GM21717 (cell line): ENCODE measurements around the gene LIAS.
"Not testable (repeated sequence)": the region's sequence is repeated elsewhere in the genome, so short reads cannot be mapped to it uniquely, and the experiment has no call there.

Experiments
- ATAC-seq: cut with Tn5 transposase; IDR thresholded peaks from one replicate; pipeline ENCODE4 v1.9.1; 2021; ENCODE audit warnings: mild to moderate bottlenecking, moderate library complexity; ENCODE audit not compliant: unreplicated experiment

Gene LIAS

DNA sequence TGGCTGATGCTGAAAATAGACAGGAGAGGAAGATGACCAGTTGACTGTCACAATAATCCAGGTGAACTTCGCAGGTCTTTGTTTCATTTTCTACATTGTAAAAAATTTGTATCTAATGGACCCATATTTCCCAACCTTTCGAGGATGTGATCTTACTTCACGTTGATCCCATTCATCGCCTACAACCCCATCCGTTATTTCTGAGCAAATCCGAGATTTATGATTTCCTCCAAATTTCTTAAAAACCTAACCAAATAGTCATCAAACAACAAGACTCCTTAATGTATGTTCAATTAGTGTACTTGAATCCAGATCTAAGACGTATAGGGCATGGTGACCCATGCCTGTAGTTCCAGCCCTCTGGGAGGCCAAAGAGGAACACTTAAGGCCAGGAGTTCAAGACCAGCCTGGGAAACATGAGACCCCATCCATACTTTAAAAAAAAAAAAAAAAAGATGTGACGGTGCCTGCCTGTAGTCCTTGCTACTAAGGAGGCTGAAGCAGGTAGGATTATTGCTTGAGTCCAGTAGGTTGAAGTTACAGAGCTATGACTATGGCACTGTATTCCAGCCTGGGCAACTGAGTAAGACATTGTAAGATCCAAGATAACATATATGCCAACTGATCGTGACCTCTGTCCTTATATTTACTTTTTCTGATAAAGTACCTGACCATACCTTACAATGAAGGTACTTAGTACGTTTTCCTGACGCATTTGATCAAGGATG is 5.8 kb upstream of the LIAS start:
- ATAC-seq: no peak

DNA sequence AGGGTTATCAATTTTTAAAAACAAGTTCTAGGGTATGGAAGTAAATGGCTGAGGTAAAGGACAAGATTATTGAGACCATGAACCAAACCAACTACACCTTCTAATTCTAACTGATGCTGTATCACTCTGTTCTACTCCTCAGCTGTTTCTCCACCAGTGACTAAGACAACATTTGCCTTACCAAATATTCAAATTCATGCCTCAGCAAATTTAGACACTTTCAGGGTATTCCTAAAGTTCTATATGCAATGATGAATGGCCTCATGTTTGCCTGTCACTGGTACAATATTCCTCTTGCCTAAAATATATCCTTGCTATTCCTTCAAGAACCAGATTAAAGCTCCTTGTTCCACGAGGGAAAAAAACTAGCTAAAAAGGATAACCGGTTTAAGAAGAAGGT is 5.1 kb upstream of the LIAS start:
- no peak for ATAC-seq

DNA sequence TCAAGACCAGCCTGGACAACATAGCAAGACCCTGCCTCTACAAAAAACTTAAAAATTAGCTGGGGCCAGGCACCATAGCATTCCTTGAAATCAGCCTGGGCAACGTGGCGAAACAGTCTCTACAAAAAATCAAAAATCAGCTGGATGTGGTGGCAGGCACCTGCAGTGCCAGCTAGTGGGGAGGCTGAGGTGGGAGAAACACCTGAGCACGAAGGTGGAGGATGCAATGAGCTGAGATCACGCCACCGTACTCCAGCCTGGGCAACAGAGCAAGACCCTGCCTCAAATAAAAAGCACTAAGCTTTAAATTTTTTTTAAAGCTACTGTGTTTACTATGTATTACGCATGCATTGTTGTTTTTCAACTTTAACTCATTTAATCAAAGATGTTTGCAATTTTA is 3.4 kb upstream of the LIAS start:
- no peak for ATAC-seq

DNA sequence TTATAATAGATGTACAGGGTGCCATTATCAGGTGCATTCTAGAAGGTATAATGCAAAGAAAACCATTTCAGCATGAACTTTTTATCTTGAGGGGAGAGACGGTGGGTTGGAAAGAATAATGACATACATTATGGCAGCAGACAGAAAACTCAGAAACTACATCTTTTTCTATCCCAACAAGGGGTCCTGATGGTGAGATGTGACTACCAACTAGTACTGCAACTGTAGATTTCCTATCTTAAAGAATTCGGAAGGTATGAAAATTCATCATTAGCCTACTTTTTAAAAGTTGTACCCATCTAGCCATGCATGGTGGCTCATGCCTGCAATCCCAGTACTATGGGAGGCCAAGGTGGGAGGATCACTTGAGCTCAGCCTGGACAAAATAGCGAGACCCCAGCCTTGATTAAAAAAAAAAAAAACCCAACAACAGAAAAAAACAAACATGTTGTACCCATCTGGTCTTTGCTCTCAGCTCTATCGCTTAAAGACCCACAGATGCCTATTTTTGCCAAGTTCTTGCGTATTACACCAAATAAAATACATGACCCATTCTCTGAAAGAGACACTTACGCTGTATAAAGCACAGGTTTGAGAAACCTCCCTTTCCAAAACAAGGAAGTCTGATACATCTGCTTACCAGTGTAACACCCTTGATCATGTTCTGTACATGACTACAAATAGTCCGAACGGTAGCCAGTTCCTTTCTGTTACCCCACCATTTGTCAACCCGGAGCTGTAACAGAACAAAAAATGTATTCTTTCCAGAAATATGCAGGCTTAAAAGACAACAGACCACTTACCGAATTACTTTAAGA is 1.7 kb upstream of the LIAS start:
- ATAC-seq: no peak

DNA sequence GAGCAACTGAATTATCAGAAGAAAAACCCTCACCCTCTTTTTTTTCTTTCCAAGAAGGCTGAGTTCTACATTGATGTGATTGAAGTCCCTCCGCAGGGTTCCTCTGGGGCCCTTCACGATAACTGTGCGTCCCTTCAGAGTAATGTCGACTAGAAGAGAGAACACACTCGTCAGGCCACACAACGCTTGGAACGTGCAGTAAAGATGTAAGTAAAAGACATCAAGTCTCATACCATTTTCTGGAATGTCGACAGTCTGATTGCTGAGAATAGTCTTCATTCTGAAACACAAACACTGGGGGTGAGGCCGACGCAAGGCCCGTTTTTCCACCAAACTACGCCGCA is 723 bp upstream of the LIAS start:
- not testable (repeated sequence) for ATAC-seq

DNA sequence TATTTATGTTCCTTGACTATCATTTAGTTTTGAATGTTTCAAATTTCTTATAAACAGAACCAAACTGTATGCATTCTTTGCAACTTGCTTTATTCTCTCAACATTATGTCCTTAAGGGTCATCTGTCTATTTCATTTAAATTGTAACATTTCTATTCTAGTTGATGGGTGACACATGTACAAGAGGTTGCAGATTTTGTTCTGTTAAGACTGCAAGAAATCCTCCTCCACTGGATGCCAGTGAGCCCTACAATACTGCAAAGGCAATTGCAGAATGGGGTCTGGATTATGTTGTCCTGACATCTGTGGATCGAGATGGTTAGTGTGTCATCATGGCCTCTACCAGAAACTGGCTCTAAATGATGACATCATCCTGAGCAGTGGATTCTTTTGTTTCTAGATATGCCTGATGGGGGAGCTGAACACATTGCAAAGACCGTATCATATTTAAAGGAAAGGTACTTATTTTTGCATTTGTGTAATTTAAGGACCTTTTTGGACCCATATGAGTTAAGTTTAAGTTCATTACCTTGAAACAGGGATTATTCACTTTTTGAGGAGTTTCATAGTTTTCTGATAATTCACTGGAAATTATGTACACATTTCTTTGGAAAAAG is 6.1 kb downstream of the LIAS start:
- no peak for ATAC-seq

DNA sequence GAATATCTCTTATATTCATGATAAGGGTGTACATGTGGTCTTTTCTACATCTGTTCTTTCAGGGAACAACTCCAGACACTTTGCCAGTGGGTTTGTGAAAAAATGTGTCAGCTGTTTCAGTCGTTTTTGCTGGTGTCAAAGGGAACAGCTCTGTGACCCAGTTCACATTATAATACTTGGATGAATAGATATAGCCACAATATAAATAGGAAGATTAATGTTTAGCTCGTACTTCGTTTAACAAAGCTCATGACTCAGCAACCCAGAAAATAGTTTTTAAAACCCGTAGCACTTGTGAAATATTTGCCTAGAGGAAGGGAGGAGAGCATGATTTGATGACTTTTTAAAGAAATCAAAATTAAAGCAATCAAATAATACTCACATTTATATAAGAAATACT is 7.9 kb downstream of the LIAS start:
- ATAC-seq: no peak

DNA sequence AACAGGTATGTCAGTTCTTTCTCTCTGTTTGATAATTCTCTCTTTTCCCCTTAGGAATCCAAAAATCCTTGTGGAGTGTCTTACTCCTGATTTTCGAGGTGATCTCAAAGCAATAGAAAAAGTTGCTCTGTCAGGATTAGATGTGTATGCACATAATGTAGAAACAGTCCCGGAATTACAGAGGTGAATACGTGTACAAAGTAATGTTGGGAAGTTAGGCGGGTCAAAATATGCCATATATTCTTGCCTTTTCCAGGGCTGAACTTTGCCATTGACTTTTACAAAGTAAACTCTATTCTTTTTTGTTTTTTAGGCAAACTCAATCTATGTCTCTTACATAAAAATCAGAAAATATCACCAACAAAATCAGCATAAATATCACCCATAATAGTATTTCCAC is 8.6 kb downstream of the LIAS start:
- no peak for ATAC-seq

DNA sequence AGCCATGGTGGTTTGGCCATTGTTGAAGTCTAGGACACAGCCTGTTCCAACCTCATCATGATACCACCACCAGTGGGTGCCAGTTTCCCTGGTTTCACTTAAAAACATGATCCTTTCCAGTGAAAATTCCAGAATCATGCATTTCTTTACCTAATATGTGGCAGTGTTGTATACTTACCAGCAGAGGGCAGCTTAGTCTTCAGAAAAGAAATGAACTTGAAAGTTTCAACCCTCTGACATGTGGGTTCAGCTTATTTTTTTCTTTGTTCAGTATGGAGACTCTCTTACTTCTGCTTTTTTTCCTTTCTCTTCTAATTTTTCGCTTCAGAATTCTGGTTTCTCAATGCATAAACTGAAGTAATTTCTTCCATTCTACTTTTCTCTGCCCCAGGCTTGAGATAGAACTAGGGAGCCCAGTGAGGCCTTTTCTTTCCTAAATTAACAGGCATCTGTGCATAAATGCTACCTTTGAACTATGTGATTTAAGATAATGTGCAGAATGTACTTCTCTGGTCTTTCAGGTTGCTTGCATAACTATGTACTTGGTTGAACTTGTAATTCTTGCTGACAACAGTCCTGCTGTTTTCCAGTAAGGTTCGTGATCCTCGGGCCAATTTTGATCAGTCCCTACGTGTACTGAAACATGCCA is 10.7 kb downstream of the LIAS start:
- peak; percentile 77 for ATAC-seq

DNA sequence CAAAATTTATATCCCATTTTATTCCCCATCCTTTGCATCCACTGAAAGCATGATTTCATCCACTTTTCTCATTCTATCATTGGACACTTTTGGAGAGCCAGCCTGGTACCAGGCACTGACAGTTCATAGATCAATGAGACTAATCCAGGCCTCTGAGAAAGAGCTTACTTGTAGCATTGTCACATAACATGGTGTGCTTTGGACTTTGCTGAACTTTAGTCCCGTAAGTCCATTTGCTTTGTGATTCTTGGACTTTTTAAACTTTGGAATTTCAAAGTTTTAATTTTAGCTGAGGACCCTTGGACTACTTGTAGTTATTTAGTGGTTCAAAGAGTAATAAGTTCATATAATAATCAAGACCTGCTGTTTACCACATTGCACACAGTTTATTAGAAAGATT is 11.5 kb downstream of the LIAS start:
- no peak for ATAC-seq

DNA sequence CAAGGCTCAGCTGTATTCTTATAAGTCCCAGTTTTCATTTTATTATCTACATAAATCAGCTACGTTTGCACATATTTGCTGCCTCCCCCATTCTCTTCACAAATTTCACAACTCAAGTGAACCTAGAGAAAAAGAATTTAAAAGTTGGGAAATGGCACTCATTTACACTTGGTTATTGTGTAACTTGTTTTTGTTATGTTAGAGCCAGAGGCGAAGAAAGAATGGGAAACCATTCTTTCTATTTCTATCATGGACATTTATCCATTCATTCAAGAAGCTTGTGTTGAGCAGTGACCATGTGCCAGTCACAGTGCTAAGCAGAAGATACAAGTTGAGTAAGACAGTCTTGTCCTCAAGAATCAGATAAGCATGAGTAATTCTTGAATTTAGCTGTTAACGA is 13.5 kb downstream of the LIAS start:
- no peak for ATAC-seq

DNA sequence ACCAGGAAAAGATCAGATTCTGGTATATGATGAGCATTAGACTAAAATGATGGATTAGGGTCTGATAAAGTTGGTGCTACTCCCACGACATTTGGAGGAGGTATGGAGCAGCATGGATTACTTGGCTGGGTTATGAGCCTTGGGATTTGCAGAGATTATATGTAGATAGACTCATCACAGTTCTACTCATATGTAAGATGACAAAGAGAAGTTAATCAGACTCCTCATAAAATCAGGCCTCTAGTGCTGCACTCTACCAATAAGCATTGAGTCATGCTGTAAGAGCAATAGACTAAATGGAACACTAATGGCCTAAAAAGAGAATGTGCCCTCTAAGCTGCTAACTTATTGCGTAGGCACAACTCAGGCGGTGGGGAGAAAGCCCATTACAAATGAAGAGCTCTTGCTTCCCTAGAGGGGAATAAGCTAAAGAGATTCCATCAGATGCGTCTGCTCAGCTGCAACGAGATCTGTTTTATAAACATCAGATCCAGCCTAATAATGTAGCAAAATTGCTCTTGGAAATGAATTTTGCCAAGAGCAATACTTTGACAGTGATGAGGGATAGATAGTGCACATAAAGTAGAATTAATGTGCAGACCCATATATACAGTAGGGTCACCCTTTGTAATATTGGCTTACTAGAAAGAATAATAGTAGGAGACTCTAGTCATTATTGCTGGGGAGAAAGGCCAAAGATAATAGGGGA is 17.5 kb downstream of the LIAS start:
- no peak for ATAC-seq

DNA sequence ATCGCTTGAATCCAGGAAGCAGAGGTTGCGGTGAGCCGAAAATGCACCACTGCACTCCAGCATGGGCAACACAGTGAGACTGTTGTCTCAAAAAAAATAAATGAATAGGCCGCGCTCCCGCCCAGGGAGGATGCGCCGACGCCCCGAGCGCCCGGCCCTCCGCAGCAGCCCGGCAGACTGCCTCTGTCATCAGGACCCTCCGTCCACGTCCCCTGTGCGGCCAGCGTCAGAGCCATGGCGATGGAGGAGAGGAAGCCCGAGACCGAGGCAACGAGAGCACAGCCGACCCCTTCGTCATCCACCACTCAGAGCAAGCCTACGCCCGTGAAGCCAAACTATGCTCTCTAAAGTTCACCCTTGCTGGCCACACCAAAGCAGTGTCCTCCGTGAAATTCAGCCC is 21.4 kb downstream of the LIAS start:
- no peak for ATAC-seq

DNA sequence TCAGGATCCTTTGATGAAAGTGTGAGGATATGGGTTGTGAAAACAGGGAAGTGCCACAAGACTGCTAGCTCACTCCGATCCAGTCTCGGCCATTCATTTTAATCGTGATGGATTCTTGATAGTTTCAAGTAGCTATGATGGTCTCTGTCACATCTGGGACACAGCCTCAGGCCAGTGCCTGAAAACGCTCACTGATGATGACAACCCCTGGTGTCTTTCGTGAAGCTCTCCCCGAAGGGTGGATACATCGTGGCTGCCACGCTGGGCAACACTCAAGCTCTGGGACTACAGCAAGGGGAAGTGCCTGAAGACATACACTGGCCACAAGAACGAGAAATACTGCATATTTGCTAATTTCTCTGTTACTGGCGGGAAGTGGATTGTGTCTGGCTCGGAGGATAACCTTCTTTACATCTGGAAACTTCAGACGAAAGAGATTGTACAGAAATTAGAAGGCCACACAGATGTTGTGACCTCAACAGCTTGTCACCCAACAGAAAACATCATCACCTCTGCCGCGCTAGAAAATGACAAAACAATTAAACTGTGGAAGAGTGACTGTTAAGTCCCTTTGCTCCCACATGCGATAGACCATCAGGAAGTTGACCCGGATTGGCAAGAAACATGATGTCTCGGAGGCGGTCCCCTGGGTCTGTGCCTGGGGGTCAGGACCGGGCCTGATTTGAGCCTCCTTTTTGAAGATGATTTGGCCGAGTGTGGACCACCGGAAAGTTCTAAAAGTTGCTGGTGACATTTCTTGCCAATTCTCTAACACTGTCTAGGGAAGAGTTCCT is 22.2 kb downstream of the LIAS start:
- no peak for ATAC-seq

DNA sequence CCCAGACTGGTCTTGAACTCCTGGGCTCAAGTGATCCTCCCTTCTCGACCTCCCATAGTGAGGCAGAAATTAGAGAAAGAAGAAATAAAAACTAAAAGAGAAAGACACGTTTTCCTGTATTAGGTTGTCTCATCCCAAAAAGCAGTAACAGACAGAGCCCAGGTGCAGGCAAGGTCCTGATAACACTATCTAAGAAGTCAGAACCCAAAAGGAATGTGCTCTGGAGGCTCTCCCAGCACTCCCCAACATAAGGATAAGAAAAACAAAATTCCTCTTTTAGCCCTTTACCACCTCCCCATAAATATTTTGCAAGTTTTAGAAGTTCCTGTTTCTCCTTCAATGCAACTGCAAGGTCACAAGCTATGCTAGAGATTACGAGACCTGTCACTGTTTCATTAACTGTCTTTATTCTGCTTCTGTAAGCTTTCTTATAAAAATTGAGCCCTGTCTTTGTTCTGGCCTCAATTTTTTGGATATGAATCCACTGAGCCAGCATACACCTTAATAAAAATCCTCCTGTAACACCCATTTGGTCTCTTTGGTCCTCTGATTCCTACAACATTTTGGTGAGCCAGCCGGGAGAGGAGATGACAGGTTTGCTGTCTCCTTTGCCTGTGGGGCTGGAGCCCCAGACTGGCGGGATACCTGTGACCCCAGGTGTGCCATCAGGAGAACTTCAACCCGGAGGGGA is 25.9 kb downstream of the LIAS start:
- ATAC-seq: no peak

DNA sequence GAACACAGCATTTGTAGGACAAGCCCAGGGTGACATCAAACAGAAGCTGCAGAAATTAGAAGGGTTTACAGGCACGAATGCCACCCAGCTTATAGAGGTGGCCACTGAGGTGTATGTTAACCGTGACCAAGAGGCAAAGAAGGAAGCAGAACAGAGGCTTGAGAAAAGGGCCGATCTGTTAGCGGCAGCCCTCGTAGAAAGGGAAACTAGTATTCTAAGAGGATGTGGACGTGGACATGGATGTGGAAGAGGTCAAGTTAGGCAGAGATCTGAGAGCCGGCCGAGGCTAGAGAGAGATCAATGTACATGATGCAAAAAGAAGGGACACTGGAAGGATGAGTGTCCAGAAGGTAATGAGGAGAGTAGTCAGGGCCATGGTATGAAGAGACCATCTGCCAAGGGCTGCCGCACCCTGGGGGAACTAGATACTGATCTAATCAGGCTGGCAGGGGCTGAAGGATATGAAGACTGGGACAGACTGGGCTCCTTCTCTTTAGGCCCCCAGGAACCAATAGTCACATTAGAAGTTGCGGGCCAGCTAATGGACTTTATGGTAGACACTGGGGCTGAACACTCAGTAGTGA is 27.5 kb downstream of the LIAS start:
- ATAC-seq: no peak

DNA sequence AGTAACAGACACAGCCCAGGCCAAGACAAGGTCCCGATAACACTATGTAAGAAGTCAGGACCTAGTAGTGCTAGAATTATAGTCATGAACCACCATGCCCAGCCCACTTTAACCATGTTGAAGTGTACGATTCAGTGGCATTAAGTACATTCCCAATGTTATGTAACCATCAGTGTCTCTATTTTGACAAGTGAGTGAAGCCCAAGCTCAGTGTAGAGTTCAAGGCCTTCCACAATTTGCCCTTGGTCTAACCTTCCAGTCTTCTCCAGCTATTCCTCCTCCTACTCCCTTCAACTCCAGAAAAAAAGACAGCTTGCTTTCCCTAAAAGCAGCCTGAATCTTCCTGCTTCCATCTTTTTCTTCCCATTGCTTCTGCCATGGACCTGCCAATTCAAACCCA is 31.5 kb downstream of the LIAS start:
- no peak for ATAC-seq

DNA sequence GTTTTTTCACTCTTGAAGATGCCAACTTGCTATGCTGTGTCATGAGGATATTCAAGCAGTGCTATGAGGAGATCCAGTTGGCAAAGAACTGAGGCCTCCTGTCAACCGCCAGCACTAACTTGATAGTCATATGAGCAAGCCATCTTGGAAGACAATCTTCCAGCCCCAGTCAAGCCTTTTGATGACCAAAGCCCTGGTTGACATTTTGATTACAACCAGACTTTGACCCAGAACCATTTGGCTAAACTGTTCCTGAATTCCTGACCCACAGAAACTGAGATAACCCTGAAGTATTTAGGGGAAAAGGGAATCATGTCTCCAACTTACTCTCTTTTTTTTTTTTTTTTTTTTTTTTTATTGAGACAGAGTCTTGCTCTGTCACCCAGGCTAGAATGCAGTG is 35.5 kb downstream of the LIAS start:
- no peak for ATAC-seq

DNA sequence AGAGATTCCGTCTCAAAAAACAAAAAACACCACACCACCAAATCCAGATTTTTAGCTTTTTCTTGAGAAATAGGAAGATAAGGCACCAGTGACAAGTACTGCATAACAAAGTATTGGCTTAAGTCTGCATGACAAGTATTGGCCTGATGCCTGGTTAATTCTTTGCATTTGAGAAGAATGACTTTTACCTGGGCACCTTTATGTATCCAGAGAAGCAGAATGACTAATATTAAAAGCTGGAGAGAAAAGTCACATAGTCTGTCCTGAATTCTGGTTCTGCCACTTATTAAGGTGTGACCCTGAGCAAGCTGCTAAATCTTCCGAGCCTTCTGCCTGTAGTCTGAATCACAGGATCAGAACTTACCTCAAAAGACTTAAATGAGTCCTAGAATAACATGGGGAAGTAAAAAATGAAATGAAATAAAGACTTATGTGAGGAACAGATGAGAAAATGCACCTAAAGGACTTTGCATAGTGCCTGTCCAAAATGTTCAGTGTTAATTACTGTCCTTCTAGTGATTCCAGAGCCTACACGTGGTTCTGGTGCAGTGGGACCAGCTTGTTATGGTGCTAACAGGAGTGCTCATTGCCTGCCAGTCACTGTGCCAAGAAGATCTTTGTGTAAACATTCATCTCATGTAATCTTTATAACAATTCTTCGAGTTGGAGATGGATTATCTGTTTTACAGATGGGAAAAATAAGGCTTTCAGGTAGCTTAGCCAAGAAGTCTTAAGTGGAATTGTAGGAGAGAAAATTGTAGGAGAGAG is 36.8 kb downstream of the LIAS start:
- ATAC-seq: no peak
